HG03196 (cell line): ENCODE results near the gene ESRRG.

ENCODE experiments used
- ATAC-seq: cut with Tn5 transposase; IDR thresholded peaks from one replicate; pipeline ENCODE4 v1.9.1; 2021; ENCODE audit not compliant: unreplicated experiment

ESRRG gene

GRCh38 chr1:216723274-216723780 is at the start of gene ESRRG:
ESRRG (minus strand) TSS chr1:216723429; CDS start chr1:216723299, 130 bp downstream.
- ATAC-seq, result no peak

DNA sequence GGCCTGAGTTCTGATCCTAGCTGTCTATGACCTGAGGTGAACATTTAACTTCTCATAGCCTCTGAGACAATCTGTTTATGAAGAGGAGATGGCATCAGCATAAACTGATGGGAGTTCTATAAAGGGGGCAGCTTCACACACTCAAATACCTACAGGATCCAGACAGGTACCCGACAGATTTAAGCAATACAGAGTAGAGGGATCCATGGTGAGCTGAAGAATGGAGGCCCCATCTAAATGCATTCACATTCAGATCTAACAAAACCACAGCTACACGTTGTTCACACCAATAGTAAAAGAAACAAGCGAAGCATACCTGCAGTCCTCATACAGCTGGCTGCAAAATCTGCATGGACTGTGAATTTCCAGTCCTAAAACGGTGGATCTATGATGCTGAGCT is 48.7 kb upstream of the ESRRG start:
- ATAC-seq, result no peak

DNA sequence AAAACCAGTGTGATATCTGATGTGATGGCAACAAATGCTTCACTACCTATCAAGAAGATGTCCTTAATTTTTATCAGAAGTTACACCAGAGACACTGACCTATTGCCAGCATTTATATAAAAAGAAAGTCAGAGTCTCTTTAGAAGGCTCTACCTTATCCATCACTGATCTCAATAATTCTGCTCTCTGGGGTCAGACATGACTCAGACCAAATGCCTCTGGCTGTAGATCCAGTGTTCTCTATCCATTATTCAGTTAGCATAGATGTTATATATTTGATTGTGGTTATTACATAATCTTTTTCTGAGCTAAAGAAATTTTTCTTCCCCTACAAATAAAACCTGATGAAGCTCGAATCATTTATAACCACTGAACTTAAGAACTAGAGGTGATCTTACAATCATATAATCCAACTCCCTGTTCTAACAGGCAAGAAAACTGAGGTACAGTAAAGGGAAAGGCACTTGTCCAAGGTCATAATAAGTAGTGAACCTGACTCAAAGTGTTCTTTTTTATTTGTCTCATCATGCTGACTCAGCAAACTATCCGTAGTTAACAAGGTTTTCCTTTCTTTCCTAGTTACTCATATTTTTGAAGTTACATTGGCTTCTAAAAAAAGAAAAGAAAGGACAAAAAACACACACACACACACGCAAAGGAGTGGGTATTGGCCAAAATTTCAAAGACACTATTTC is 43.6 kb upstream of the ESRRG start:
- no peak for ATAC-seq

- ATAC-seq, result no peak
Observed at GRCh38 chr1:216765346-216766300, 42.4 kb upstream of the ESRRG start.

DNA sequence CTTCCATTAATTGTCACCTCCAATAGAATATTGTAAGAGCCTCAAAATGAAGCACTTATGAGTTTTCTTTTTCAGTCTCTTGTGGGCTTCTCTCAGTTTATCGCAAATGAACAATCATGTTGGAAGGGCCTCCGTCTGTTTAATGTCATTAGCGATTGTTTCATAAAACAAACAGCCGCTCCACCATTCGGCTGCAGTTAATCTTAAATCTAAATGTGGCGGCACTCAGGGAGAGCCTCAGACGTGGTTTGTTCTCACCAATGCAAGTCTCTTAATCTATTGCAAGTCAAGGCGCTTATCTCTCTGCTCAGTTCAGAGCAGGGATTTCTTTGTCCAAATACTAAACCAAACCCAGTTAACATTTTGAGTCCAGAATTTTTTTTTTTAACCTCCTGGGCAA is 34.9 kb upstream of the ESRRG start:
- ATAC-seq, result no peak

DNA sequence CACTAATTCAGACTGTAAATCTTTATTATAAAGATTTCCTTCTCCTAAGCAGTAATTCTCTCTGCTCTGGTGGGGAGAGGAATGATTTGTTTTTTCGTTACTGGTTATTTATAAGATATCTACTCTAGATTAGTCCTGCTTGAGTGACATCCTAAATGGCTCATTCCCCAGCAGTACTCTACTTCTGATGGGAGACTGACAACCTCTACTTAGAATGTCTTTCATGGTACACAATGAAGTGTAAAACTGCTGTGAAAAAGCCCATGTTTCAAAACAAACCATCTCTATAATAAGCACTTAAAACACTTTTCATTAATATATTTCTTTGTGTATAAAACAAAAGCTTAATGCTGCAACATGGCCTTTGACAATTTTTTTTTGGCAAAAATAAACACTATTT is 33.9 kb upstream of the ESRRG start:
- ATAC-seq, result no peak

- ATAC-seq, result no peak
Observed at GRCh38 chr1:216750961-216751360, 27.7 kb upstream of the ESRRG start.

GRCh38 chr1:216750031-216750627 is 26.9 kb upstream of the ESRRG start:
- peak; percentile 58 for ATAC-seq

GRCh38 chr1:216749232-216749631 is 26.0 kb upstream of the ESRRG start:
- ATAC-seq, result no peak

DNA sequence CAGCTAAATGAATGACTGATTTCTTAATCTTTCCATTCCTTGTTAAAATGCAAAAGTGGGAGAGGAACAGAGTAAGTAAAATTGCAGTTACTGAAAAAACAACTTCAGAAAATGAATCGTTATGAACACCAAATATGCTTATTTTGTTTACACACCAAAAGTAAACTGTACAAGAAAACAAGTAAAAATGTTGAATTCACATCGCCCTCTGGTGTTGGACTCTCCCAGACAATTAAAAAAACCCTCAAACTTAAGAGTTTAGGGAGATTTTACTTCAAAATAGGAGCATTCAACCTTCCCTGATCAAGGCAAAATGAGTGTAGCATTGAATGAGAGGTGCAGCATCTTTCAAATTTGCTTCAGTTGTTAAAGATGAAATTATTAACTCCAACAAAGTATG is 19.4 kb upstream of the ESRRG start:
- ATAC-seq, result no peak

DNA sequence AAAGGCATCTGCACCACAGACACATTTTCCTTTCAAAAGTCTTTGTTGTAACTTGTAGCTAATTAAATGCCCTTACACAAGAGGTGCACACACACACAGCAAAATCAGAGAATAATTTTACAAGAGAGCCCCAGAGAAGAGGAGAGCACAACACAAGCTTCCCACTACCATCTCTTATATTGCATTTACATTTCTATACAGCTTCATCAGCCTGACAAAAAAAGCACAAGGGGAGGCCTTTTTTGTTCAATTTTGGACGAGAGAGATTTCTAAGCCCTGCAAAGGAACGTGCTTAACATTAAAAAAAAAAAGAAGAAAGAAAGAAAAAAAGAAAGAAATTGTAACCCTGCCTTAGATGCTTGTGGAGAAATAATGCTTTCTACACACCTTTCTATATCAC is 17.1 kb upstream of the ESRRG start:
- no peak for ATAC-seq

DNA sequence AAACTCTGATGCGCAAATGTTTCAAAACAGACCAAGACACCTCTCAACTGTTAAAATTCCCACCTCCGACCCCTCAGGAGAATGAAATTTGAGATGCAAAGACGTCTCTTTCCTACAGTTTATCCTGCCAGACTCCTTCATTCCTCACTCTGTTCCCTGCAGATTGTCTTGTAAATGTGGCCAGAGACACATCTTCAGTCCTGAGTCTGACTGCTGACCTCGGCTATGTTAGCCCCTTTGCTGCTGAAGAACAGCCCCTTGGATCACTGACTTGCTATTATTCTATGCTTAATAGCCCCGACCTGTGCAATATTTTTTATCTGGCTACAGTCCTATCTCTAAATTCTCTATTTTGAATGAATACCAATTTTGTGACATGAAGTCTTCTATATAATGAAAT is 16.6 kb upstream of the ESRRG start:
- no peak for ATAC-seq

DNA sequence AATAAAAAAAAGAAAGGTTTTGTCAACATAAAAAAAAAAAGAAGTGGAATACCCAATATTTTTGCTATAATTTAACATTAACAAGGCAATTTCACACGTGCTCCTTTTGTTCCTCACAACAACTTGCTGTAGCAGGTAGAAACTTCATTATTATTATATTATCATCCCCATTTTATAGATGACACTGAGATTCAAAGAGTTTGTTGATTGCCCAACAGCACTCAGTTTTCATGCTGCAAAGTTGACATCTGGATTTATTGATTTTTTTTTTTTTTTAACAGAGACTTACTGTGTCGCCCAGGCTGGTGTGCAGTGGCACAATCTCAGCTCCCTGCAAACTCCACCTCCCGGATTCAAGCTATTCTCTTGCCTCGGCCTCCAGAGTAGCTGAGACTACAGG is 8.9 kb upstream of the ESRRG start:
- ATAC-seq, result no peak

DNA sequence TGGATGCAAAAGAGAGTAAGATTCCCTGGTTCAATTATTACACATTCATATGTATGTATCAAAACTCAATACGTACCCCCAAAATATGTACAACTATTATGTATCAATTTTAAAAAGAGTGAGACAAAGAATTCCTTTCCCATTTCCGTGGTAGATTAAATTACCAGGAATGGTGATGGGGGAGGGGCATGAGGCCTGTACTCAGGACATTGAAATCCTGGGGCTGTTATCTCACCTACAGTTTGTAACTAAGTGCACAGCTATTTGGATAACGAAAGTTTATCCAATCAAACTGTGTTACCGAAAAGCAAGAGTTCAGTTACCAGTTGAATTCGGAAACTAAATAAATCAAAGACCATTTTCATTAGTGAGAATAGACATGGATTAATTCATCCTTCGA is 8.3 kb upstream of the ESRRG start:
- ATAC-seq, result no peak

GRCh38 chr1:216726435-216726834 is 3.2 kb upstream of the ESRRG start:
- ATAC-seq, result no peak

- ATAC-seq, result no peak
Observed at GRCh38 chr1:216722821-216723220, 408 bp downstream of the ESRRG start.

- no peak for ATAC-seq
Observed at GRCh38 chr1:216721863-216722262, 1.4 kb downstream of the ESRRG start.

GRCh38 chr1:216721062-216721461 is 2.2 kb downstream of the ESRRG start:
- ATAC-seq, result no peak

DNA sequence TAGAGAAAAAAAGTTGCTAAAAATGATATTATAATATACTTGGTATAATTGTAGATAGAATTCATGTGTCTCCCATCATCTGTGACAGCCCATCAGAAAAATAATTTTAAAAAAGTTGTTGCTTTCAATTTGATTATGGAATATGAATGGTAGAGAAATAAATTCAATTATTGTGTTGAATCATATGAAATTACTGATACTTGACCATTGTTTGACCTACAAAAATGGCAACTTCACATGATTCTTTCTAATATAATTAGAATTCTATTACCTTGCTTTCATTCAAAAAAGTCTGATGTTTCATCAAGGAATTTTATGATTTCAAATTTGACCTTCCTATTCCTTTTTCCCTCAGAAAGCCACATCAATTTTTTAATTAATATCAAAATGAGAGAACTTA is 11.5 kb downstream of the ESRRG start:
- ATAC-seq, result no peak

- ATAC-seq, result no peak
Observed at GRCh38 chr1:216710598-216711333, 12.5 kb downstream of the ESRRG start.

GRCh38 chr1:216710055-216710454 is 13.2 kb downstream of the ESRRG start:
- no peak for ATAC-seq
